HG02943 (cell line): ENCODE results near the gene NUP133.
A peak's percentile ranks its signal among the peaks of the same experiment; 100 is the strongest.

Experiments
- ATAC-seq: cut with Tn5 transposase; IDR thresholded peaks from one replicate; pipeline ENCODE4 v1.9.1; 2021; ENCODE audit warnings: mild to moderate bottlenecking, low read depth, moderate library complexity; ENCODE audit not compliant: unreplicated experiment

Gene NUP133

DNA sequence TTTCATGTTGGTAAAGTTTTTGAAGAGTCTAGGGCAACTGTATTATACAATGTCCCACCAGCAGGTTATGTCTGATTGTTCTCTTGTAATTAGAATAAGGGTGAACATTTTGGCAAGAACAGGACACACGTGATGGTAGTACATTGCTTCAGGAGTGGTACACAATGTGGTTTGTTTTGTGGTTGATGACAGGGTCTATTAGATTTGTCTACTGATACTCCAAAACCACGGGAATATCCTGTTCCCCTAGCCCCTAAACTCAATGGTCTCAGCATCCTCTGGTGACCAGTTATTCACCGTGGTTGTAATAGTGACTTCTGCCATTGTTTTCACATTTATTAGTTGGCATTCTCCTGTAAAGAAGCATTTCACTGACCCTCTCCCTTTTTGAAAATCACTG lies 52.1 kb downstream of the NUP133 start:
- ATAC-seq = no peak

DNA sequence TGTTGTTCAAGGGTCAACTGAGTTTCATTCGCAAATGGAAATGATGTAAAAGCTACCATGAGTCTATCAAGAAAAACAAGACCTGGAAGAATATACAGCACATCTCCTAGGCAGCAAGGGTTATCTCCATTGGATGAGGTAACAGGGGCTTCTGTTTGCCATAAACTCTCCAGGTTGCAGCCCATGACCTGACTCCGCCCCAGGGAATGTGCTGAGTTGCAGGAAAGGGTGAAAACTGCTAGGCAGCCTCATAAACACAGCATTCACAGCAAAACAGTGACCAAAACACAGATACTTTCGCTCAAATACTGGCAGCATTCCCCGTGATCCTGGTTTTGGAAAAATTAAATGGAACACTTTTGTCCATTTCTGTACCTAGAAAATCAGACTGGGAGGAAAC lies 54.1 kb downstream of the NUP133 start:
- ATAC-seq = no peak

DNA sequence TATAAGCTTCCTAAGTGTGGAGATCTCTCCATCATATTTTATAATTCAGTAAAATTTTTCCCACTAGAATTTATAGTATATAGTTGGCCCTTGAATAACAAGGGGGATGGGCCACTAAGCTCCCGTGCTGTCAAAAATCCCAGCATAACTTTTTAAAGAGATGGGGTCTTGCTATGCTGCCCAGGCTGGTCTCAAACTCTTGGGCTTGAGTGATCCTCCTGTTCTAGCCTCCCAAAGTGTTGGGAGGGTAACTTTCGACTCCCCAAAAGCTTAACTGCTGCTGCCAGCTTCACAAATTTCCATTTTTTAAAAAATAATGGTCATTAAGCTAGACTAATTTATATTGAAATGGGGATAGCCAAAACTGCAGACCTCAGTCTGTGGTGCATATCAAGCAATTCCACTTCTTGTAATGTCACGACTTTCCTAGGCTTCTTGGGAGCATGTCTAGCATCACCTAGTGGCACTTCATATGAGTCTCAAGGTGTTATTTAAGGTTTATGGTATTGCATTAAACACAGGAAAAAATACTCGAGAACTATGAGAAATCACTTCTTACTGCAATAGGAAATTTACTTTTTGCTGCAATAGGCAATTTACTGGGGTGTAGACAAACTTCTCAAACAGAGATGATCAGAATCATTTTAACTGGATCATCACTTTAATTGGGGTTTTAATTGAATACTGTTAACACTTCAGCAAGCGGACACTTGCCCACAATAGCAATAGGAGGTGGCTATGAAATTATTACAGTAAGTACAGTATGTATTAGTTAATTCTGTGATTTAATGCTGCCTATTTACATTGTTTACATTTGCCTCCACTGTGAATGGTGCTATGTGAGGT lies 55.0 kb downstream of the NUP133 start:
- ATAC-seq = no peak

DNA sequence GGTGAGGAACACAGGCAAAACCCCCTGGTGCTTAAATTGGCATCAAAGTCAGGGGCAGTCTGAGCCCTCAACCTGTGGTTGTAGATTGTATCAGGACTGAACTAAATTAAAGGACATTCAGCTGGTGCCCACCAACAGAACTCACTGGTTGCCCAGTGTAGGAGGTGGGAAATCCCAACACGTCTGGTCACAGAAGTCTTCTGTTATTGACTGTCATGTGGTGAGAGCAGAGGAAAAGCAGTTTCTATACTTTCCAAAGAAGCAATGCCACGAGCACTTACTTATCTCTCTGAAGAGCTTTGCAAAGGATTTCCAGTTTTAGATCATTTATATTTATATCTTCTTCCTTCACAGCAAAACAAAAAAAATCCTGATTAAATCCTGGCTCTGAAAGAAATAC lies 59.3 kb downstream of the NUP133 start:
- no peak for ATAC-seq

DNA sequence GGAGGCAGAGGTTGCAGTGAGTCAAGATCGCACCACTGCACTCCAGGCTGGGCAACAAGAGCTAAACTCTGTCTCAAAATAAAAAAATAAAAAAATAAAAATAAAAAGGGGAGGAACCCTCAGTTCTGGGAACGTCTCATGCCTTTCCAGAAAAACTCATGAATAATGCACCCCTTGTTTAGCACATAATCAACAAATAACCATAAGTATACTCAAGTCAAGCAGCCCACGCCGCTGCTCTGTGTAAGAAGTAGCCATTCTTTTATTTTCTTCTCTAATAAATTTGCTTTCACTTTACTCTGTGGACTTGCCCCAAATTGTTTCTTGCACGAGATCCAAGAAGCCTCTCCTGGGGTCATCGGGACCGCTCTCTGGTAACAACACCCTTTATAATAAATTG lies 59.8 kb downstream of the NUP133 start:
- ATAC-seq = no peak

DNA sequence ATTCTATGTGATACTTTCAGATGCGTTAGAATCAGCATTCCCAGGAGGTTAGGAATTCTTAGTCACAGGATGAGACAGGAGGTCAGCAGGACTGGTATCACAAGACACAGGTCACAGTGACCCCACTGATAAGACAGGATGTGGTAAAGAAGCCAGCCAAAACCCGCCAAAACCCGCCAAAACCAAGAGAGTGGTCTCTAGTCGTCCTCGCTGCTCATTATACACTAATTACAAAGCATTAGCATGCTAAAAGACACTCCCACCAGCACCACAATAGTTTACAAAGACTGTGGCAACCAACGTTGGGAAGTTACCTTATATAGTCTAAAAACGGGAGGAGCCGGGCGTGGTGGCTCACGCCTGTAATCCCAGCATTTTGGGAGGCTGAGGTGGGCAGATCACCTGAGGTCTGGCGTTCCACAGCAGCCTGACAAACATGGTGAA lies 60.3 kb downstream of the NUP133 start:
- ATAC-seq = no peak

DNA sequence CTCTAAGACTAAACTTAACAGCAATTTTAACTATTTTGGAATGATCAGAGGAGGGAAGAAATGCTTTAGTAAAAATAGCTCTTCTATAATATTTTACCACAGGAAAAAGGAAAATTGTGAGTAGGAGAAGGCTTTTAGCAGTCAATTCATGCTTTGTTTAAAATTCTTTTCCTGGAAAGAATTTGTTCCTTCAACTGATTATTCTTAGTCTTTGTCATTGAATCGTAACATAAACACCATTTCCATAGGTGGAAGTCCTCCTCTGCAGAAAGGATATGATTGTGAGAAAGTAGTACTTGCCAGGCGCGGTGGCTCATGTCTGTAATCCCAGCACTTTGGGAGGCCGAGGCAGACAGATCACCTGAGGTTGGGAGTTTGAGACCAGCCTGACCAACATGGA lies 62.3 kb downstream of the NUP133 start:
- no peak for ATAC-seq

DNA sequence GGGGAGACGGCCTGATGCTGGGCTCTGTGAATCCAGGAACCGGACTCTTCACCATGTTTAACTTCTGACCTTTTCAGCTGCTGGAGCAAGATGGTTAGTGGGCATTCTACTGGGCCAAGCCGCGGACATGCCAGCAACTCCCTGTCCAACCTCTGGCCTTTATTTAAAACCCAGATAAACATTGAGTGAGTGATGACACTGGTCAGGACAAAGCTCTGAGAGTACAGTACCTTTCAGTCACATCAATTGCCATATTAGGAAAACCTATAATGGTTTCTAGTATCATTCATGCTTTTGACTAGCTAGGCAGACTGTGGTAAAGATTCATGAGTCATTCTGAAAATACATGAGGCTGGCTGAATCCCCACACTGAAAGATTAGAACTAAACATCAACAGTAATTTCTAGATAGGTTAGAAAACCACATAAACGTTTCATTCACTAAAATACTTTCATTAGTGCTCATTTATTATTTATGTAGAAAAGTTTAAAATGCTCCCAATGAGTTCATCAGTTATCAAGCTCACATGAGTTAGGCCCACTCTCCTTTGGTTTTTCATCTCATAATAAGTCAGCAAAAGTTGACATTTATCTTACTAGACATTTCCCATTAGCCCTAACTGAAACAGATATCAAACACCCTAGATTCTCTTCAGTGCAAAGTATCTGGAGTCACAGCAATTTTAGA lies 67.1 kb downstream of the NUP133 start:
- peak; percentile 95 for ATAC-seq

DNA sequence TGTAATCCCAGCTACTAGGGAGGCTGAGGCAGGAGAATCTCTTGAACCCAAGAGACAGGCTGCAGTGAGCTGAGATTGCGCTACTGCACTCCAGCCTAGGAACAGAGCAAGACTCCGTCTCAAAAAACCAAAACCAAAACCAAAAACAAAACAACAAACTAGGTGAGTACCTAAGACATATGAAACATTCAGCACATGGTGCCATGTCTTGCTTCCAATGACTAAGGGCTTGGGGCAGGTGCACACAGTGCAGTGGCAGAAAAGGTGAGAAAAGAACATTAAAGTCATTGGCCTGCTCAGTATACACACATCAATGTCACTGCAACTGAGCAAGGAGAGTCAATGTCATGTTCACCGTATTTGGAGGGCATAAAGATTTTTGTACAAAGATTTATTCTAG lies 70.1 kb downstream of the NUP133 start:
- no peak for ATAC-seq

DNA sequence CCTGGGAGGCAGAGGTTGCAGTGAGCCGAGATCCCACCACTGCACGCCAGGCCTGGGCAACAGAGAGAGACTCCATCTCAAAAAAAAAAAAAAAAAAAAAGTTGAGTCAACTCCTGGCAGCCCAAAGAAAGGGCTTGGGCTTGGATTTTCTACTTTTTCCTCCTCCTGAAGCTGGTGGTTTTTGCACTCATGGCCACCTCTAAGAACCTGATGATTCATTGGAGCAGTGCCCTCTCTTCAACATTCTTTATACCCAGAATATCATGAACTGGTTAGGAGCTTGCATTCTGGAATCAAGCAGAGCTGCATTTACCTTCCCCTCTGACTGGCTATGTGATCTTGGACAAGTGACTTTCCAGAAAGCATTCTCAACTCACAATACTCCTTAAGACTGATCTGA lies 70.7 kb downstream of the NUP133 start:
- no peak for ATAC-seq

DNA sequence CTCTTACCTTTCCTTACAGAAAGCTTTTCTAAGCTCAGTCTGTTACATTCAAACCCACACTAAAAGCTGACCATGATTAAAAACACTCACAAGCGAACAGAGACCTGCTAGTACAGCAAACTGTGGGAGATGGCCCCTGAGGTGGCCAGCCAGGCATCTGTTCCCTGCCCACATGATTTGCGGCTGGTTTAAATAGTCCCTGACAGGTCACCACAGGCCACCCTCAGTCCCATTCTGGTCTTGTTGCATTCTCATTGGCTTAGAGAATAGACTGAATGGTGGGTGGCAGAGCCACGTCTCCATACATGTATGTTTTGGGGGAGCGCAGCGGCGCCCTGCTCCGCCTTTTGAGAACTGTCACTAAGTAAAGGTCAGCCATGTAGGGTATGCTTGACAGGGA lies 71.9 kb downstream of the NUP133 start:
- no peak for ATAC-seq

DNA sequence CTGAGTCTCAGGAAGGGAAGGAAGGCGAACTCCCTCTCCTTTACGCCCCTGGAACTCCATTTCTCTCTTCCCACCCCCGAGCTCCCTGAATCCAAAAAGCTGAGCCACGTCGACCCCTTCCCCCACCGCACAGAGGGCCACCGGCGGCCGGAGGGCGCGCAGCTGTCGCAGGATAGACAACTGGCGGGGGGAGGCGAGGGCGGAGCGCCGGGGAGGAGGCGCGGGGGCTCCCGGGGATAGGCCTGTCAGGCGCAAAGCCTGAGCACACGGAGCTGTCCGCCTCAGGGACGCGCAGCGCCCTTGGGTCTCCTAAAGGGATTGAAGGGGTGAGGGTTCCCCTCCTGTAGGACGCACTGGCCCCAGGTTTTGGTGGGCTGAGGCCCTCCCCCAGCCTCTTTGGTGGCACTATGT lies 73.5 kb downstream of the NUP133 start:
- ATAC-seq = no peak

DNA sequence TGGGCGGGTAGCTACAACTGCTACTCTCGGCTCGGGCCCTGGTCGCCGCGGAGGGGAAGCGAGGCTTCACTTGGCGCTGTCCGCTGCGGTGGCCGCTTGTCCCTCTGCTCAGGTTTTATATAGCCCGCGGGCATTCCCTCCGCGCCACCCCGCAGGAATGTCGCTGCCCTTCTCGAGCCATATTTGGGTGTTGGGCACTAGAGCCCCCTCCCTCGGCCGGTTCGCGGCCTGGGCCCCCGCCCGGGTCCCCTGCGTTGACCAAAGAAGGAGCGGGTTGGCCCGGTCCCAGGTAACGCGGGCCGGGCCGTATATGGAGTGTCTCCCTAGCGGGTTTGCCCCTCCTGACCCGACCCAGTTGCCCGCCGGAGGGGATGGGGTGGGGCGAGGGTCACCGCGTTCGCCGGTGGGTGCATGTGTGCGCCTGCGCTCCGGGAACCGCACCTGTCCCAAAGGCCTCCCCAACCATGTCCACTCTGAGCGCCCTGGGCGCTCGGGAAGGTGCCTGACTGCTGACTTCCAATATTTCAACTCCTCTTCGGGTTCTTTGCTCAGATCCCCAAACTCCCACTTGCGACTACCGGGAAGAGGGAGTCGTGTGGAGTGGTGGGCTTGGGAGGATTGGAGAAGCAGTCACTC lies 74.0 kb downstream of the NUP133 start, which contains the start of gene ACTA1:
Gene ACTA1, minus strand, starts transcription at position 90 of the 636 bp plus-strand sequence. CDS start 979 bp downstream, outside the sequence.
- no peak for ATAC-seq

DNA sequence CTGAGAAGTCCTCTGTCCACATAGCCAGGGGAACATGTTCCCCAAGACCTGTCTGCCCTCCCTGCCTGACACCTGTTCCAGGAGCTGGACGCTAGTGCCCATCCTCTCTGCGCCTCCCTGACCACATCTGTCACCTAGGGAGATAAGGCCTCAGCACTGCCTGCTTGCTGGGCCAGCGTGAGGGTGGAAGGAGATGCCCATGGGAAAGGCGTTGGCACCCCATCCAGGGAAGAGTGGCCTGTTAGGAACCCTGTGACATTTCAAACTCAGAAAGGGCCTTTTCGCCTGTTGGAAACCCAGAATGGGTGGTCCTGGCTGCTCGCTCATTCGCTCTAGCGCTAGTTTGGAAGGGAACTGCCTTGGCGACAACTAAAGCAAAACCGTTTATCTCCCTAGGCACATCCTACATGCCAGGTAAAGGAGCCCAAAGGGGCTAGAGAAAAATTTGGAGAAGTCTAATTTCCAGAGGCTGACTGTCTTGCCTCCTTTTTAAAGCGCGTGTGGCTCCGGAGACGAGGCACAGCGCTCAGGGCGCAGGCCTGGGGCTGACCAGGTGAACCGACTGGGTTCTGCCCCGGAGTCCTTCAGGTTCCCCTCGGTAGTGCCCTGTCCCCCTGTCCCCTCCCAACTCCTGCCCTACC lies 74.7 kb downstream of the NUP133 start:
- no peak for ATAC-seq

DNA sequence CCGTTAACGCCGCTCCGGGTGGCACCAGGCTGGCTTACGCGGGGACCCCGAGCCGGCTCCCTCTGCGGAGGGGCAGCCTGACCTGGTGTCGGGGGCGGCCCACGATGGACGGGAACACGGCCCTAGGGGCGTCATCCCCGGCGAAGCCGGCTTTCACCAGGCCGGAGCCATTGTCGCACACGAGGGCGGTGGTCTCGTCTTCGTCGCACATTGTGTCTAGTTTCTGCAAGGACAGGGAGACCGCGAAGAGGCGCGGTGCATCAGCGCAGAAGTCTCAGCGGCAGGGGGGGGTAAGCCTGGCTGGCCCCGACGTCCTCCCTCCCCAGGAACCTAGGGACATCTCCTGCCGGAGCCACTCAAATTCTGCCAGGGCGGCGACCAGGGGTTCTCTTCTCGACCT lies 75.2 kb downstream of the NUP133 start:
- no peak for ATAC-seq

DNA sequence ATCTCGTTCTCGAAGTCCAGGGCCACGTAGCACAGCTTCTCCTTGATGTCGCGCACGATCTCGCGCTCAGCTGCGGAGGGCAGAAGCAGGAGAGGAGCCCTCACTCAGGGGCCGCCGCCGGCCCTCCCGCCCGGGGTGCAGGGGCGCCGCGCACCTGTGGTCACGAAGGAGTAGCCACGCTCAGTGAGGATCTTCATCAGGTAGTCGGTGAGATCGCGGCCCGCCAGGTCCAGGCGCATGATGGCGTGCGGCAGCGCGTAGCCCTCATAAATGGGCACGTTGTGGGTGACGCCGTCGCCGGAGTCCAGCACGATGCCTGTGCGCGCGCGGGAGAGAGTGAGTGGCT lies 76.1 kb downstream of the NUP133 start:
- no peak for ATAC-seq

DNA sequence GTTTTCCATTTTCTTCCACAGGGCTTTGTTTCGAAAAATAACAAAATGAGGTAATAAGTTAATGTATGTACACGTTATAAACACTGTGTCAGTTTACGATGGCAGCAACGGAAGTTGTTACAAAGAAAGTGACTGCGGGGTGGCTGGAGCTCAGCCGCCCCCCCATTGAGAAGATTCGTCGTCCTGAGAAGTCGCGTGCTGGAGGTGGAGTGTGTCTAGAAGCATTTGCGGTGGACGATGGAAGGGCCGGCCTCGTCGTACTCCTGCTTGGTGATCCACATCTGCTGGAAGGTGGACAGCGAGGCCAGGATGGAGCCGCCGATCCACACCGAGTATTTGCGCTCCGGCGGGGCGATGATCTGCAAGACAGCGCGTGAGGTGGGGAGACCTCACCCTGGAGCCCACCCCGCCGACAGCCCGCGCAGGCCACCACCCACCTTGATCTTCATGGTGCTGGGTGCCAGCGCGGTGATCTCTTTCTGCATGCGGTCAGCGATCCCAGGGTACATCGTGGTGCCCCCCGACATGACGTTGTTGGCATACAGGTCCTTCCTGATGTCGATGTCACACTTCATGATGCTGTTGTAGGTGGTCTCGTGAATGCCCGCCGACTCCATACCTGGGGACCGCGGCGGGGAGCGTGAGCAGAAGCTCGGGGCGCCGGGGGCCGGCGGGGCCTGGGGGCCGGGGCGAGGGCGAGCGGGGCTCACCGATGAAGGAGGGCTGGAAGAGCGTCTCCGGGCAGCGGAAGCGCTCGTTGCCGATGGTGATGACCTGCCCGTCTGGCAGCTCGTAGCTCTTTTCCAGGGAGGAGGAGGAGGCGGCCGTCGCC lies 76.6 kb downstream of the NUP133 start:
- ATAC-seq = no peak

DNA sequence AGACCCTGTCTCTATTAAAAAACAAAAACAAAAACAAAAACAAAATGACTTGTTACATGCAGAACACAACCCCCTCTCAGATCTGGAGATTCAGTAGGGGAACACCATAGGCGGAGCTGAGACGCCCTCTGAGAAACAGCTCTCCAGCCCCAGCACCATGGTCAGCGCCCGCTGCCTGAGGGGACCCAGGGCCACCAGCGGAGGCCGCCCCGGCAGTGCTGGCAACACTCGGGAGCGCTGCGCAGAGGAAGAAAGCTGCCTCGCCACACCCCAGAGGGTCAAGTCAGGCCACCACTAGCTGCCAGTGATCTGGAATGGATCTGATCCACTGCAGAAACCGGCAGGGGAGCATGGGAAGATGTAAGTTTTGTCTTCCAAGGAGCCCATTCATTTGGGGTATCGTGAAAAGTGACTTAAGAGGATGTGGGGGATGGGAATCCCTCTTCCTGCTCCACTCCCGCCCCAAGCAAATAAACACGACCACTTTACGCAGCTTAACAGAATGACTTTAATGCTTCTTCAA lies 77.3 kb downstream of the NUP133 start:
- ATAC-seq = no peak

DNA sequence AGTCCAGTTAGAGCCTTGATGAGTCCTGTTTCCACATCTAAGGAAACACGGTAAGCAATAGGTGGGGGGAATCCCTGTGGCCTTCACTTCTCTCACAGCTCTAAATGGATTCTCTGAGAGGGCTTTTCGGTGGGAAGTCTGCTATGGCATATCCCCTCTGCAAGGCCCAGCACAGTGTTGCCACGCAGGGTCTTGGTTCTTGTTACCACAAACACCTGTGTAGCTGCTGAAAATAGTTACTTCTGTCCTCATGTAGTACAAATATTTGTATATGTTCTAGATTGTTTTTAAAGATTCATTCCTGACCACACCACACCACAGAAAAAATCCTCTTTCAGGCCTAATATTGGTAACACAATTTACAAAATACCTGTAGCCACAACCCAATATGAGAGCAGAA lies 79.9 kb downstream of the NUP133 start:
- no peak for ATAC-seq

DNA sequence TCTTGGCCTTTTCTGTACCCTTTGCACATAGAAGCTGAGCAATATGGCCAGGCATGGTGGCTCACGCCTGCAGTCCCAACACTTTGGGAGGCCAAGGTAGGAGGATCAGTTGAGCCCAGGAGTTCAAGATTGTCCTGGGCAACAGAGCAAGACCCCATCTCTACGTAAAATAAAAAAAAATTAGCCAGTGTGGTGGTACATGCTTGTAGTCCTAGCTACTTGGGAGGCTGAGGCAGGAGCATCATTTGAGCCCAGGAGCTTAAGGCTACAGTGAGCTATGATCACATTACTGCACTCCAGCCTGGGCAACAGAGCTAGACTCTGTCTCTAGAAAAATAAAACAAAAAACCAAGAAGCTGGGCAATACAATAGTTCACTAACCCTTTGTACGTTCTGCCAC lies 80.6 kb downstream of the NUP133 start:
- no peak for ATAC-seq
